Activated B cell treated with CpG ODN at 0.5 μM for 24 hours (primary cell): ENCODE data around the gene PRICKLE2. TPM values are rescaled to one million over a fixed set of nuclear protein-coding genes. Genes with fewer than 3 reads are reported as not detected.

Experiments used
- ATAC-seq: fragments of 200-7000 bp; cut with Tn5 transposase; one replicate; pipeline ENCODE4 v1.10.0; 2021; ENCODE audit warnings: low read depth, mild to moderate bottlenecking, moderate library complexity
- CTCF ChIA-PET: fragments of 350-600 bp; sonication (Branson Sonifier 250); formaldehyde crosslinking; loops from one replicate; lab custom pipeline; 2021; ENCODE audit warnings: antibody characterized with exemption; lab: Charles Lee
- POLR2A ChIA-PET: fragments of 350-600 bp; sonication (Branson Sonifier 250); formaldehyde crosslinking; loops from one replicate; lab custom pipeline; 2021; ENCODE audit warnings: antibody characterized with exemption; lab: Charles Lee
- DNase-seq: peaks from one replicate; pipeline ENCODE4 v3.0.0; 2022
- H3K27ac Mint-ChIP-seq: one replicate; pipeline ENCODE4 v1.8.0; 2020; ENCODE audit warnings: mixed read lengths
- H3K27me3 Mint-ChIP-seq: one replicate; pipeline ENCODE4 v1.8.0; 2021; ENCODE audit warnings: mixed read lengths
- H3K36me3 Mint-ChIP-seq: one replicate; pipeline ENCODE4 v1.8.0; 2021; ENCODE audit warnings: low read depth, mixed read lengths
- H3K4me1 Mint-ChIP-seq: one replicate; pipeline ENCODE4 v1.8.0; 2021; ENCODE audit warnings: mixed read lengths
- H3K4me3 Mint-ChIP-seq: one replicate; pipeline ENCODE4 v1.8.0; 2020; ENCODE audit warnings: mild to moderate bottlenecking, mixed read lengths
- H3K9me3 Mint-ChIP-seq: one replicate; pipeline ENCODE4 v1.8.0; 2020; ENCODE audit warnings: mixed read lengths
- intact Hi-C: fragments of 100-400 bp; cut with micrococcal nuclease; formaldehyde crosslinking; loops from one replicate; pipeline ENCODE4 v1.15.1; 2024
- total RNA-seq: library from RNA; stranded (reverse); gene quantifications from 2 replicates; pipeline ENCODE4 v1.2.3, GENCODE V29; 2022
- TF ChIP-seq, protein P1 (sequence below): fragments of 200-600 bp; IDR thresholded peaks from one replicate; pipeline ENCODE4 v1.8.0; 2022; ENCODE audit warnings: antibody characterized with exemption, mild to moderate bottlenecking

The PRICKLE2 gene
- total RNA-seq, 1 donor from 2014 or later, result 0.33 TPM

DNA sequence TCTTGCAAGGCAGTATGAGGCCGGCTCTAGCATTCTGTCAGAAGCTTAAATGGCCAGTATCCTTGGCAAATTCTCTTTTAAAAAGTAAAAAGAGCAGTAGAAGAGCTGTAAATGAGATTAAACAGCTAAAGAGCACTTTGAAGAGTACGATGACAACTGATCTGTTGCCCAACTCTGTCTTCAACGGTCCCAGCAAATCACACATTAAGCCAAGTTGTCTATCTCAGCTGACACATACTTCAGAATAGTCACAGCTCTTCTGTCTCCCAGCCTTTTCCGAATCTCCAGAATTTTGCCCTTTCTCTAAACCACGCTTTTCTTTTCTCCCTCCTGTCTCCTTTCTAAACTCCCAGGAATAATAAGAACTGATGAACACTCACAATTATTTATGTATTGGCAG, 51.7 kb downstream of the PRICKLE2 start:
- Mint-ChIP-seq H3K4me3 (no peak overlapping the region), H3K36me3 (no peaks in the 10 kb centered on the region), H3K27ac (no peak overlapping the region), H3K4me1 (no peaks in the 10 kb centered on the region), H3K27me3 (no peaks in the 10 kb centered on the region), H3K9me3 (no peaks in the 10 kb centered on the region)
- CTCF ChIA-PET, result no interaction called here
- ATAC-seq (no peak), DNase-seq (no peak)
- TF ChIP-seq, protein P1, sequence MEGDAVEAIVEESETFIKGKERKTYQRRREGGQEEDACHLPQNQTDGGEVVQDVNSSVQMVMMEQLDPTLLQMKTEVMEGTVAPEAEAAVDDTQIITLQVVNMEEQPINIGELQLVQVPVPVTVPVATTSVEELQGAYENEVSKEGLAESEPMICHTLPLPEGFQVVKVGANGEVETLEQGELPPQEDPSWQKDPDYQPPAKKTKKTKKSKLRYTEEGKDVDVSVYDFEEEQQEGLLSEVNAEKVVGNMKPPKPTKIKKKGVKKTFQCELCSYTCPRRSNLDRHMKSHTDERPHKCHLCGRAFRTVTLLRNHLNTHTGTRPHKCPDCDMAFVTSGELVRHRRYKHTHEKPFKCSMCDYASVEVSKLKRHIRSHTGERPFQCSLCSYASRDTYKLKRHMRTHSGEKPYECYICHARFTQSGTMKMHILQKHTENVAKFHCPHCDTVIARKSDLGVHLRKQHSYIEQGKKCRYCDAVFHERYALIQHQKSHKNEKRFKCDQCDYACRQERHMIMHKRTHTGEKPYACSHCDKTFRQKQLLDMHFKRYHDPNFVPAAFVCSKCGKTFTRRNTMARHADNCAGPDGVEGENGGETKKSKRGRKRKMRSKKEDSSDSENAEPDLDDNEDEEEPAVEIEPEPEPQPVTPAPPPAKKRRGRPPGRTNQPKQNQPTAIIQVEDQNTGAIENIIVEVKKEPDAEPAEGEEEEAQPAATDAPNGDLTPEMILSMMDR, result no peak
- intact Hi-C loops, result no loop called here
- POLR2A ChIA-PET, result no interaction called here

DNA sequence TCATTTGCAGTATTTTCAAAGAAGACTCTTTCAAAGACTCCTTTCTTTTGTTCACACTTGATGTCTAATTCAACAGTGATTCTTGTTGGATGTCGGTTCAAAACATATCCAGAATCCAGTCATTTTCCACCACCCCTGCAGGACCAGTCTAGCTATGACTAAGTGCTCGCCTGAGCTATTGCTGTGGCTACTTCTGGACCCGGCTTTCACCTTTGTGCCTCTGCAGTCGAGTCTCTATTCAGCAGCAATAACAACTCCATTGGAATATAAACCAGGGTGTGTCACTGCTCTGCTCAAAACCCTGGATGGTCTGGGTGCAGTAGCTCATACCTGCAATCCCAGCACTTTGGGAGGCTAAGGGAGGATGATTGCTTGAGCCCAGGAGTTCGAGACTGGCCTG, 55.0 kb downstream of the PRICKLE2 start:
- no peak overlapping the region for H3K27ac Mint-ChIP-seq
- ChIA-PET POLR2A (no interaction called here), CTCF (no interaction called here)
- TF ChIP-seq, protein P1, result no peak
- intact Hi-C loops, result no loop called here
- ATAC-seq (no peak), DNase-seq (no peak)
- no peaks in the 10 kb centered on the region for H3K36me3 Mint-ChIP-seq
- no peaks in the 10 kb centered on the region for H3K4me1 Mint-ChIP-seq
- H3K27me3 Mint-ChIP-seq, result no peaks in the 10 kb centered on the region
- H3K9me3 Mint-ChIP-seq, result no peaks in the 10 kb centered on the region
- no peak overlapping the region for H3K4me3 Mint-ChIP-seq

DNA sequence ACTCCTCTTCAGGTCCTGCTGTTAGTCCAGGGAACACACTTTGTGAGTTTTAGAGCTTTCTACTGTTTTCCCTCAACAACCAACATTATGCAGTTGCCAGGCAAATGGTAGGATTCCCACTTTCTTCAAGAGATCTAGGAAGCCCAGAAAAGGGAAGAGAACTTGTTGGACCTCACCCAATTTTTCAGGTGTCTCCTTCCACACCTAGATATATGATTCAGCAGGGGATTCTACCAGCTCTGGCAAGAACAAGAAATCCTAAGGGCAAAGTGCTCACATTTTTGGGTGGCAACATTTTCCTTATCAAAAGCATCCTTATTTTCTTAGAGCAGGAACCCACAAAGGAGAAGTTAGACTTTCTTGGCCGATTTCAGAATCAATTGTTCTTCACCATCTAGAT, 57.4 kb downstream of the PRICKLE2 start:
- Mint-ChIP-seq H3K27ac (no peak overlapping the region), H3K36me3 (no peaks in the 10 kb centered on the region), H3K4me1 (peaks cover 6% of the 10 kb centered on the region), H3K4me3 (no peak overlapping the region), H3K9me3 (no peaks in the 10 kb centered on the region), H3K27me3 (no peaks in the 10 kb centered on the region)
- intact Hi-C loops, result no loop called here
- ChIA-PET CTCF (no interaction called here), POLR2A (no interaction called here)
- ATAC-seq (no peak), DNase-seq (no peak)
- TF ChIP-seq, protein P1, result no peak

DNA sequence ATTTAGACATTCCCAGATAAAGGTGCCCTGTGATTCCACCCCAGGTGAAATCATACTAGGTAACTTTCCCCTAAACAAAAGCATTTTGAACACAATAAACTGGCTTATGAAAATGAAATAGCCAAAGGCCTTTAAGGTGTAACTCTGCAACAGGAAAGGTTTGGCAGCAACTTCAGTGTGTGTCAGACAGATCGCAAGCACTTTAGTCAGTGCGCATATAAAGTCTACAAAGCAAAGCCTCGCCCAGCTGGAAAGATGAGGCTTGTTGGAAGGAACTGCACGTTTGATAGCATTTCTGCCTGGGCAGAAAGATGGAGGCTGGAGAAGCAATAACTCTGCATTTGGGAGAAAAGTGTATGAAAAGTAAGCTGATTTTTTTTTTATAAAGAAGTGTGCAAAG, 57.9 kb downstream of the PRICKLE2 start:
- H3K27me3 Mint-ChIP-seq, result no peaks in the 10 kb centered on the region
- intact Hi-C loops, result no loop called here
- no peaks in the 10 kb centered on the region for H3K36me3 Mint-ChIP-seq
- no peak overlapping the region for H3K4me3 Mint-ChIP-seq
- peaks cover 6% of the 10 kb centered on the region for H3K4me1 Mint-ChIP-seq
- ATAC-seq, result no peak
- no peak for DNase-seq
- H3K9me3 Mint-ChIP-seq, result no peaks in the 10 kb centered on the region
- TF ChIP-seq, protein P1, result no peak
- CTCF ChIA-PET, result no interaction called here
- no peak overlapping the region for H3K27ac Mint-ChIP-seq
- POLR2A ChIA-PET, result no interaction called here

DNA sequence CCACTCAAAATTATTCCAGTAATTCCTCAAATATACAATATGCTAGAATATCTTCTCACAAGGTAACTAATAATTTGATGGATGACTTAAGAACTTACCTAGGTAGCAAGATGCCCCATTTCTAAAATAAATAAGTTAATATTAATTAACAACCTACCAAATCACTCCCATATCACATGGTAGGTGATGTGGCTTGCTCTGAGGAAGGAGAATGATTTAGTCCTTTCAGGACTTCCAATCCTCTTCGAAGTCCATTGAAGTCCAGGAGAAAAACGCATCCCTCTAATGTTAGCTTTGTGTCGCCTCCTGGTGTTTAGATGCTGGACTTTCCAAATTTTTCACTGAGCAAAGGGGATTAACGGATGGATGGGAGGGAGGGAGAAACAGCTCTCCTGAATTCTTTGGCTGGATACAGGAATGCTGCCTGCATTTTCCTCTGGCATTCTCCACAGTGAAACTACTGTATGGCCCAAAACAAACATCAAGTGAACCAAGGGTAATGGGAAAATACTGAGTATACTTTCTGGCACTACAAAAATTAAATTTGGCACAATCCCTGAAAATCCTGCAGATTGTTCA, 58.6 kb downstream of the PRICKLE2 start:
- H3K27me3 Mint-ChIP-seq, result no peaks in the 10 kb centered on the region
- no peak for ATAC-seq
- H3K4me1 Mint-ChIP-seq, result peaks cover 9% of the 10 kb centered on the region
- intact Hi-C loops, result no loop called here
- no peaks in the 10 kb centered on the region for H3K36me3 Mint-ChIP-seq
- CTCF ChIA-PET, result no interaction called here
- TF ChIP-seq, protein P1, result no peak
- H3K4me3 Mint-ChIP-seq, result no peak overlapping the region
- DNase-seq, result no peak
- no peak overlapping the region for H3K27ac Mint-ChIP-seq
- H3K9me3 Mint-ChIP-seq, result no peaks in the 10 kb centered on the region
- POLR2A ChIA-PET, result no interaction called here
